ENCODE measurements around the gene ZNF385B.

DNA sequence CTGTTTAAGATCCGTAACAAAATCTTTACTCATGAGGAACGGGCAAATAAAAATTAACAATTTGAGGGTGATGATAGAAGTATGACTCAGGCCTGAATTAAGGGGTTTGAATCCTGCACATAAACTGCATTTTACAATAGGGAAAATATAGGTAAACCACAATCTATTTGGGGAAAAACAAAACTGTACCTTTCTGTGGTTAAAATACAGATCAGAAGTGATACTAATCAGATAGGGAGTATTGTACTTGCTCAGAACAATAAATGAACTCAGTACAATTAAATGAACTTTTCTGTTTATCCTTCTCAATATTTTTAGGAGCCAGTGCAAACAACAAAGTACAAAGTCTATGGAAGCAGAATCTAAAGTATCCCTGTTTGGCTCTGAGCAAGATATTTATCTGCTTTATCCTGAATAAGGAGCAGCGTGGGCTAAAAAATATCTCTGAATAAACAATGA is 287.3 kb downstream of the ZNF385B start:
- no peak for TF ChIP-seq POLR2A (IDR thresholded peaks at IDR 0.05)
- TF ChIP-seq, protein P1, sequence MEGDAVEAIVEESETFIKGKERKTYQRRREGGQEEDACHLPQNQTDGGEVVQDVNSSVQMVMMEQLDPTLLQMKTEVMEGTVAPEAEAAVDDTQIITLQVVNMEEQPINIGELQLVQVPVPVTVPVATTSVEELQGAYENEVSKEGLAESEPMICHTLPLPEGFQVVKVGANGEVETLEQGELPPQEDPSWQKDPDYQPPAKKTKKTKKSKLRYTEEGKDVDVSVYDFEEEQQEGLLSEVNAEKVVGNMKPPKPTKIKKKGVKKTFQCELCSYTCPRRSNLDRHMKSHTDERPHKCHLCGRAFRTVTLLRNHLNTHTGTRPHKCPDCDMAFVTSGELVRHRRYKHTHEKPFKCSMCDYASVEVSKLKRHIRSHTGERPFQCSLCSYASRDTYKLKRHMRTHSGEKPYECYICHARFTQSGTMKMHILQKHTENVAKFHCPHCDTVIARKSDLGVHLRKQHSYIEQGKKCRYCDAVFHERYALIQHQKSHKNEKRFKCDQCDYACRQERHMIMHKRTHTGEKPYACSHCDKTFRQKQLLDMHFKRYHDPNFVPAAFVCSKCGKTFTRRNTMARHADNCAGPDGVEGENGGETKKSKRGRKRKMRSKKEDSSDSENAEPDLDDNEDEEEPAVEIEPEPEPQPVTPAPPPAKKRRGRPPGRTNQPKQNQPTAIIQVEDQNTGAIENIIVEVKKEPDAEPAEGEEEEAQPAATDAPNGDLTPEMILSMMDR (IDR thresholded peaks at IDR 0.05), result no peak

Measured in Peyer's patch (tissue), 4 donors.